Fibroblast of upper back skin (primary cell): ENCODE results near the gene RABEPK.
"Not testable (repeated sequence)": the region's sequence is repeated elsewhere in the genome, so short reads cannot be mapped to it uniquely, and the experiment has no call there.

Source experiments
- DNase-seq: peaks from one replicate; pipeline ENCODE4 v3.0.0-alpha.2; 2013

RABEPK gene

GRCh38 chr9:125202846-125203618 is 2.7 kb downstream of the RABEPK start:
- no peak for DNase-seq

- DNase-seq: no peak
Measured at GRCh38 chr9:125204477-125204876, 4.1 kb downstream of the RABEPK start.

- DNase-seq: no peak
Measured at GRCh38 chr9:125214186-125214585, 13.8 kb downstream of the RABEPK start.

GRCh38 chr9:125218621-125219020 is 18.3 kb downstream of the RABEPK start:
- DNase-seq: no peak

DNA sequence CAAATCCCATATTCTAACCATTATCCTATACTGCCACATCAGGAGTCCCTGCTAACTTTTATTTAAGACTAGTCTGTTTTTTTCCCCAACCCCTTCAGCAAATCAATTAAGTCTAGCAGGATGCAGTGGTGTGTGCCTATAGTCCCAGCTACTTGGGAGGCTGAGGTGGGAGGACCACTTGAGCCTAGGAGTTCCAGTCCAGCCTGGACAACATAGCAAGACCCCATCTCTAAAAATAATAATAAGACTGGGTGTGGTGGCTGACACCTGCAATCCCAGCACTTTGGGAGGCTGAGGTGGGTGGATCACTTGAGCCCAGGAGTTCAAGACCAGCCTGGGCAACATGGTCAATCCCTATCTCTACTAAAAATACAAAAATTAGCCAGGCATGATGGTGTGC is 24.5 kb downstream of the RABEPK start:
- DNase-seq: not testable (repeated sequence)

DNA sequence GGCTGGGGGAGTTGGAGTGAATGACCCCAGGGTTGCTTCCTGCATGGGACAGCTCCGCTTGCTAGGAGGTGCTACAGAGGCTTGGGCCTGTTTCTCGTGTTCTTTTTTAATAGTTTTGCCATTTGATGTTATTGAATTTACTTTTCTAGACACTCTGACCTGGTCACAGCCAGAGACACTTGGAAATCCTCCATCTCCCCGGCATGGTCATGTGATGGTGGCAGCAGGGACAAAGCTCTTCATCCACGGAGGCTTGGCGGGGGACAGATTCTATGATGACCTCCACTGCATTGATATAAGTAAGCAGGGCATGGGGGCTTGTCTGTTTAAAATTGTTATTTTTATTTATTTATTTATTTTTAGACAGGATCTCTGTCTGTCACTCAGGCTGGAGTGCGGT is 27.4 kb downstream of the RABEPK start:
- no peak for DNase-seq

DNA sequence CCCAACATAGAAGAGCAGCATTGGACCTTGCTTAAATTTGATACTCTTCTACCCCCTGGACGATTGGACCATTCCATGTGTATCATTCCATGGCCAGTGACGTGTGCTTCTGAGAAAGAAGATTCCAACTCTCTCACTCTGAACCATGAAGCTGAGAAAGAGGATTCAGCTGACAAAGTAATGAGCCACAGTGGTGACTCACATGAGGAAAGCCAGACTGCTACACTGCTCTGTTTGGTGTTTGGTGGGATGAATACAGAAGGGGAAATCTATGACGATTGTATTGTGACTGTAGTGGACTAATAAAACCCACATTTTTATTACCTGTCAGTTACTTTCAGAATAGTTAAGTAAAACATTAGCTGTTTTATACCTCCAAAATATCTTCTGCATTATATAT is 33.3 kb downstream of the RABEPK start:
- DNase-seq: peak; percentile 97

GRCh38 chr9:125234099-125234498 is 33.8 kb downstream of the RABEPK start:
- not testable (repeated sequence) for DNase-seq

GRCh38 chr9:125235804-125236519 is 35.6 kb downstream of the RABEPK start:
- DNase-seq: no peak

GRCh38 chr9:125236520-125237159 is 36.3 kb downstream of the RABEPK start:
- not testable (repeated sequence) for DNase-seq

- no peak for DNase-seq
Measured at GRCh38 chr9:125238127-125238914, 38.0 kb downstream of the RABEPK start.

DNA sequence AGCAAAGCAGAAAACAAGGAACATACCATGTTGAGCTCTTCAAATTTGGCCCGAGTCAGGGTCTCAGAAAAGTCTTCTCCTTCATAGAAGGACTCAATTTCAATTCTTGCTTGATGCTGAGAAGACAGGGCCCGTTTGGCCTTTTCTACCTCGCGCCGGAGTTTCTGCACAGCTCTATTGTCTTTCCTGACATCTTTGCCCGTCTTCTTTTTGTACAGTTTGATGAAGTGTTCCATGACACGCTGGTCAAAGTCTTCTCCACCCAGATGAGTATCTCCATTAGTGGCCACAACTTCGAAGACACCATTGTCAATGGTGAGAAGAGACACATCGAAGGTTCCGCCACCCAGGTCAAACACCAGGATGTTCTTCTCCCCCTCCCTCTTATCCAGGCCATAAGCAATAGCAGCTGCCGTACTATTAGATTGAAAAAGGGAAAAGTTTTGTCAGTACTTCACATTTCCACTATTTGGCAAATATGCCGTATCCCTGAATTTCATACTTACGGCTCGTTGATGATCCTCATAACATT is 38.6 kb downstream of the RABEPK start:
- DNase-seq: no peak

GRCh38 chr9:125239631-125240597 is 39.6 kb downstream of the RABEPK start:
- DNase-seq: no peak

DNA sequence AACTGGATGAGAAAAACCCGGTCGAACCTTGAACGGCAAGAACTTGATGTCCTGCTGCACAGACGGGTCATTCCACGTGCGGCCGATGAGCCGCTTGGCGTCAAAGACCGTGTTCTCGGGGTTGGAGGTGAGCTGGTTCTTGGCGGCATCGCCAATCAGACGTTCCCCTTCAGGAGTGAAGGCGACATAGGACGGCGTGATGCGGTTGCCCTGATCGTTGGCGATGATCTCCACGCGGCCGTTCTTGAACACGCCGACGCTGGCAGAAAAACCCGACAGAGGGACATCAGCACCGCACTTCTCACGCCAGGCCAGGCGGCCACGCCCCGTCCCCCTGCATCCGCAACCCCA is 40.3 kb downstream of the RABEPK start:
- DNase-seq: no peak

DNA sequence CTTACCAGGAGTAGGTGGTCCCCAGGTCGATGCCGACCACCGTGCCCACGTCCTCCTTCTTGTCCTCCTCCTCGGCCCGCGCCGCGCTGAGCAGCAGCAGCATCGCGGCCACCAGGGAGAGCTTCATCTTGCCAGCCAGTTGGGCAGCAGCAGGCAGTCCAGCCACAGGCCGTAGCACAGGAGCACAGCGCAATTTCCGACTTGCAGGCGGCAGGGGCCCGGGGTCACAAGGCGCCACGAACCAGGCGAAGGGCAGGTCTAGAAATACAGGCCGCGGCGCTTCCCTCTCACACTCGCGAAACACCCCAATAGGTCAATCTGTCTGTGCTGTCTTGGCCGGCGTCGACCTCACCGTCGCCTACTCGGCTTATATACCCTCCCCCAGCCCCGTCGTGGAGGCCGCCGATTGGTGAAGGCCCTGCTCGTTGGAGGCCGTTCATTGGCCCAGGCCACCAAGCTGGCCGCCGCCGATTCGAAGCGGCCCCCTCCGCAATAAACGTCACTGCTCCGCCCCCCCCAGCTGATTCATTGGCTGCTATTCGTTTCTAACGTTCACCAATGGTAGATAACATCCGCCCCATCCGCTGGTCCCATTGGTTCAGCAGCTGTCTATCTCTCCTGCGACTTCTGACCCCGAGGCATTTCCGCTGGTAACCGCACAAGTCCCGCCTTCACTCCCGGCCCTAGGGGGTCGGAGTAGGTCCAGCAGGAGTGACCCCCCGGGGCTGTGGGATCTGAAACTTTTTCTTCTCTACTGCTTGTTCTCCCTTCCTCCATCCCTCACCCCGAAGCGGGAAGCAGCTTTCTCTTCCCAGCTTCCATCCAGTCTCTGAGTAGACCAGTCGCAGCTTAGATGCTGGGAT is 40.9 kb downstream of the RABEPK start, which contains the start of gene HSPA5:
Gene HSPA5 (minus strand): TSS at position 344 of the 863 bp plus-strand sequence. CDS start 217 bp downstream, at position 127.
- peak; percentile 100 for DNase-seq

DNA sequence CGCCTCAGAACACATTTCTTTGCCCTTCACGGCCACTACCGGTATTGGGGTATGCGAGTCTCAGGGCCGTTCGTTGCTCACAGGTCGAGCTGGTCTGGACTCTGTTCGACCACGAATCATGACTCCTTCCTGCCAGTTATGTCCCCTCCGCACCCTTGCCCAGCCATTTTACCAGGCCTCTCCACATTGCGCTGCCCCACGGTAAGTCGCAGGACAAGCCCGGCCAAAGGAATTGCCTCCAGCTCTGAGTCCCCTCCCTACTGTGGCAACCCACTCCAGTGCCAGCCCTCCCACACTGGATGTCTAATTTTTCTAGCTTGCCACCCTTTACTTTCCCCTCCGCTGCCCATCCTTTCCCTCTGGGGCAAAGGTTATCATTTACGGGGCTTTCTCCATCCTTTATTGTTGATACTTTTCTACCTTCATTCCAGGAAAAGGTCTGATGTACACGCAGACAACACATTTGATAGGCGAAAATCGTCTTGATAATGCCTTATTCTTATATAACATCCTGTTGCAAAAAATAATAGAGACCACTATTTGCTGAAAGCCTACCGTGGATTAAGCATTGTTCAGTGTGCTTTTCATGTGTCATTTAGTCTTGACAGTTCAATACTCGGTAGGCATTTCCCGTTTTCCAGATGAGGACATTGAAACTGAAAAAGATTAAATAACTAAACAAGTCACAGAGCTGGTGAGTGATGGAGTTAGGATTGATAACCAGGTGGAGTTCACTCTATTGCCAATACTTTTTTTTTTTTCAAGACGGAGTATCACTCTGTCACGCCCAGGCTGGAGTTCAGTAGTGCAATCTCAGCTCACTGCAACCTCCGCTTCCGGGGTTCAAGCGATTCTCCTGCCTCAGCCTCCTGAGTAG is 41.8 kb downstream of the RABEPK start:
- no peak for DNase-seq

DNA sequence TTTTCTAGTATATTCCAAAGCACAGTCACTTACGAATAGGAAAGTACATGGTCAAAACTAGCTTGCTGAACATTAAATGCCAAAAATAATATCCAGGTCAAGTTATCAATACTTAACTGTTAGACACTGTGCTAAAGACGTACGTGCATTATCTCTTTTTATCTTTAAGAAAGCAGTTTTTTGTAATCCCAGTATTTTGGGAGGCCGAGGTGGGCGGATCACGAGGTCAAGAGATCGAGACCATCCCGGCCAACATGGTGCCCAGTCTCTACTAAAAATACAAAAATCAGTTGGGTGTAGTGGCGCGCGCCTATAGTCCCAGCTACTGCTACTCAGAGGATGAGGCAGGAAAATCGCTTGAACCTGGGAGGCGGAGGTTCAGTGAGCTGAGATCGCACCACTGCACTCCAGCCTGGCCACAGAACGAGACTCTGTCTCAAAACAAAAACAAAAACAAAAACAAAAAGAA is 43.5 kb downstream of the RABEPK start:
- DNase-seq: no peak

DNA sequence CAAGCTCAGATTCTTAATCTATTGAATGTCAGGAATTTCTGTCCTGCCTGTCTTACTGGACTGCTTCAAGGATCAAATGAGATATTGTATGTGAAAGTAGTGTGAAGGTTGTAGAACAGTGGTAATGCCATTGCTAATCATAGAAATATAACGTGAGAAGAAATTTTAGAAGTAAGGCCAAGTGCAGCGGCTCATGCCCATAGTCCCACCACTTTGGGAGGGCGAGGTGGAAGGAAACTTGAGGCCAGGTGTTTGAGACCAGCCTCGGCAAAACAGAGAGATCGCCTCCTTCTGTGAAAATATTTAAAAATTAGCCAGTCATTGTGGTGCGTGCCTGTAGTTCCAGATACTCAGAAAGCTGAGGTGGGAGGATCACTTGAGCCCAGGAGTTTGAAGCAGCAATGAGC is 45.9 kb downstream of the RABEPK start:
- no peak for DNase-seq

DNA sequence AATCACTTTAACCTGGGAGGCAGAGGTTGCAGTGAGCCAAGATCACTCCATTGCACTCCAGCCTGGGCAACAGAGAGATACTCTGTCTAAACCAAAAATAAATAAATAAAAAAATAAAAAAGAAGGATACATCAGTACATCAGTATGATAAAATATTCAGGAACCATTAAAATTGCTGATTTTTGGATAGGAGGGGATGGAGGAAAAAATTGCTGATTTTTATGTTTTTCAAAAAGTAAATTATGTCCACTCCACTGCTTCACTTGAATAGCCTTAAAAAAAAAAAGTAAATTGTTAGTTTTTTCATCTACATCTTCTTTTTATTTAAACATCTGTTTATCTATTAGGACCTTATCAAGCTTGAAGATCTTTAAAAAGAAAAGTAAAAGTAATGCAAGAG is 53.9 kb downstream of the RABEPK start:
- no peak for DNase-seq
